HuH-7.5 (cell line): ENCODE data around the gene SAMD14.

Experiments
- DNase-seq: peaks from one replicate; pipeline ENCODE4 v3.0.0; 2011; ENCODE audit warnings: low spot score

Gene SAMD14

DNA sequence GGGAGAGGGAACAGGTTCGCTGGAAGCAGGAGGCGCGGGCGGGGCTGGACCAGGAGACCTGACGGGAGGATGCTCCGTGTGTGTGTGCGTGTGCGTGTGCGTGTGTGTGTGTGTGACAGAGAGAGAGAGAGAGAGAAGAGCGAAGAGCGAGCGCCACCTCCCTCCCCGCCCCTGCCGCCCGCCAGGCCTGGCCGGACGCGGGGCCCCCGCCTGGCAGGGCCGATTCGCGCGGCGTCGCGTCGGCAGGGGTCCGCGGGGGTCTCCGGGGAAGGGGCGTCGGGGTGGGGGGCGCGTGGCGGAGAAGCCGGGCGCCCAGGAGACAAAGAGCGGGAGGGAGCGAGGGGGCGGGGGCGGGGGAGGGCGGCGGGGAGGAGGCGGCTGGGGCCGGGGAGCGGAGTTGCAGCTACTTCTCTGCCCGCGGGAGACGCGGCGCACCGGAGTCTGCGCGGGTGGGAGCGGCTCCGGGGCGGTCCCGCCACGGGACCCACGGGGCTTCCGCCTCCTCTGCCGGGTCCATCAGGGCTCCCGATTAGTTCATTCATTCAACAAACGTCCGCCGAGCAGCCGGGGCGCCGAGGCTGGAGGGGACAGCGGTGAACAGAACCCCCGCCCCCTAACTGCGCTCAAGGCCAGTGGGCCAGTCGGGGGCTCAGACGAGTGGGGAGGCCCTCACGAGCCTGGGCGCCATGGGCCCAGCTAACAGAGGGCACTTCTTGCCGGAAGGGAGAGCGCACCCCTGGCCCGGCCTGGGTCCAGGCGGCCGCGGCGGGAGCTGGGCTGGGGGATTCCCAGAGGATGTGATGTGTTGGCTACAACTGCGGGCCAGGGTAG is at the start of gene SAMD14:
Gene SAMD14, minus strand, starts transcription at position 433 of the 831 bp plus-strand sequence. CDS start 5,201 bp downstream, outside the sequence.
- peak; percentile 75 for DNase-seq

DNA sequence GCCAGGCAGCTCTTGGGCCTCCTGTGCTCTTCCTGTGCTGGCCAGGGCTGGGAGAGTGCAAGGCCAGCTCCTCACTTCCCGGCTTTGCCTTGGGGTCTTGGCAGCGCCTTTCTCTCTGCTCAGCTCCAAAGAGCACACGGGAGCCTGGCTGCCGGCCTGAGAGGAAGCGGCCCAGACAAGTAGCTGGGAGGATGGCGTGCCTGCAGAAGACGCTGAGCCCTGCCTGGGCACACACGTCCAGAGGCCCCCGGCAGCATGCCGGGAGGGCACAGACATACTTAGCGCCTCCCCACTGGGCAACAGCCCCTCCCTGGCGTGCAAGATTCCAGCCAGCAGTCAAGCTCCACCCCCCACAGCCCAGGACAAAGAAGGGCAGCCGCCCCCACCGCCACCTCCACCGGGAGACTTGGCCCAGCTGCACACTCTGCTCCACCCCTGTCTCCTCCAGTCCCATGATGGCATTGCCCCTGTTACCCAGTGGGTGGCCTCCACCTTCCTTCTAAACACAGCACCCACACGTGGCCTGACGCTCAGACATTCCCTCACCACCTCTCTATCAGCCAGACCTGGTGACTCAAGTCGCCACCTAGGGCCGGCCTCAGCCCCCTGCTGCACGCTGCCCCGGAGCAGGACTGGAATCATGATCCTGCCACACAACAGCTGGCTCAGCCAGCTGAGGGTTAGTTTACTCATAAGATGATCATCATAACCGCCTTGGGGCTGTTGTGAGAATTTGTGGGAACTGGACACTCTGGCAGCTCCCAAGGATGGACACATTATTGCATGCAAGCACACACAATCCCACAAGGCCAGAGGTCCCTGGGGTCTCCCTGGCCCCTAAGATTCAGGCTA is 48.2 kb upstream of the SAMD14 start:
- DNase-seq, result peak; percentile 85

DNA sequence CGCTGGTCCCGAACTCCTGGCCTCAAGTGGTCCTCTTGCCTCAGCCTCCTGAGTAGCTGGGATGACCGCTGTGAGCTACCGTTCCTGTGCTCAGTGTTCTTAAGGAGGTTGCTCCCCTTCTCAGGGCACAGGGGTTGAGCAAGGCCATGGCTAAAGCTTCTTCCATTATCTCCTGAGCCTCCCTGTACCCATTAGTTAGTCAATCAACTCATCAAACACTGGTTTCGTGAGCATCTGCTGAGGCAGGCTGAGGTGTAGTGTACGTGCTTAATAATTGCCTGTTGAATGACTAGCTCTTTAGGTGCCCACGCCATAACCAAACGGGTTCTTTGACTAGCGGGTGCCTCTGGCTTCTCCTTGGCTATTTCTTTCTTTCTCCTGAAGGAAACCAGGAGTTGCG is 47.5 kb upstream of the SAMD14 start:
- DNase-seq, result no peak

DNA sequence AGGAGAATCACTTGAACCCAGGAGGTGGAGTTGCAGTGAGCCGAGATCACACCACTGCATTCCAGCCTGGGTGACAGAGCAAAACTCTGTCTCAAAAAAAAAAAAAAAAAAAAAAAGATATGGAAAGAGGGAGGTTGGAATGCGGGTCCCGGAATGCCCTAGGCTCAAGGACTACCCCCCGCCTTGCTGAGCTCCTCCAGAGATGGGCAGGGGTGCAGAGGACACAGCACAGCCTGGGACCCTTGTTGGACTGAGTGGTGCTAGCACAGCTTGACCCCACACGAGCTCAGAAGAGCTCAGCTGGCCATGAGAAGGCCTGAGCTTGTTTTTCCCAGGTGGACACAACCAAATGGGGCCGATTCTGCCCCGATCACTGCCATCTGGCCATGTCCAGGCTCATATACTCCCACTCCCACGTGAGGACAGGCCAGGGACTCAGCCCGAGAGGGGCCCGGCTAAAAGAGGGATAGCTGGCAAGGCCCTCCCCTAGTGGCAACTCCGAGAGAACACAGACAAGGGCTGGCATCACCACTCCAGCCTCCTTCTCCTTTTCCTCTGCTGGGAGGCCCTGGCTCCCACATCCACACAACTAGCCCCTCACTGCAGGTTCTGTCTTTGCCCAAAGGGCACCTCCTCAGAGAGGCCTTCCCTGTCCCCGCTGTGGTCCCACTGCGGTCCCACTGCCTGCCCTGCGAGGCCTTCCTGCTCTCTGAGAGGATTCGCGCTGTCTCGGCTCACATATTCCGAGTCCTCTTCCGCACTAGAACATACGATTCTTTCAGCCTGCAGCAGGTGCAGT is 46.8 kb upstream of the SAMD14 start:
- no peak for DNase-seq

DNA sequence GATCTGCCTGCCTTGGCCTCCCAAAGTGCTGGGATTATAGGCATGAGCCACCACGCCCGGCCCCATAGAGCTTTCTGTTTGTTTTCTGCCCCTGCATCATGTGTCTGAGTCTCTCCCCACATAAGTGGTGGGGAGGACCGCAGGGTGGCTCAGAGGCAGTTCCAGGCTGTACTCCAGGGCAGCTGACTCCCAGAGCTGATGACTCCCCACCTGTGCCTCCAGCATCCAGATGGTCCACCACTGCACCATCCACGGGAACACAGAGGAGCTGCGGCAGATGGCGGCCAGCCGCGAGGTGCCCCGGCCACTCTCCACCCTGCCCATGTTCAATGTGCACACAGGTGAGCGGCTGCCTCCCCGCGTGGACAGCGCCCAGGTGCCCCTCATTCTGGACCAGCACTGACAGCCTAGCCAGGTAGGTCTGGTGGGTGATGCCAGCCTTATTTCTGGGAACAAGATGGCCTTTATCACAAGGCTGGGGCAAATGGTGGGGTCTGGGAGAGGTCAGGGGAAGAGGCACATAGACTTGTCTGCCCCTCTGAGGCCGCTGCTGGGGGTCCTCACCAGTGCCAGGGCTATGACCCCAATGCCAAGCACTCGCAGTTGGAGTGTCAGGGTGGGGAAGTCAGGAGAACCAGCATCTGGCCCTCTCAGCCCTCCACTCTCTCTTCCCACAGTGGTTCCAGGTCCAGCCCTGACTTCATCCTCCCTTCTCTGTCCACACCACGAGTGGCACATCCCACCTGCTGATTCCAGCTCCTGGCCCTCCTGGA is 45.3 kb upstream of the SAMD14 start:
- no peak for DNase-seq

DNA sequence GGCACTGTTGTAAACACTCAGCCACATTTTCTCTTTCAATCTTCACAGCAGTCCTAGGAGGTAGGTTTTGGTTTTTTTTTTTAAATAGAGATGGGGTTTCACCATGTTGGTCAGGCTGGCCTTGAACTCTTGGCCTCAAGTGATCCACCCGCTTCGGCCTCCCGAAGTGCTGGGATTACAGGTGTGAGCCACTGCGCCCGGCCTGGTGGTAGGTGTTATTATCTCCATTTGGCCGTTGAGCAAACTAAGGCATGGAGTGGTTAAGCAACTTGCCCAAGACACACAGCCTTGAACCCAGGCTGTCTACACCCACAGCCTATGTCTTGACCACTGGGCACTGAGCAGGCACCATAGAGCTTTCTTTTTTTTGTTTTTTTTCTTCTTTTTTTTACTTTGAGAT is 44.5 kb upstream of the SAMD14 start:
- DNase-seq, result no peak

DNA sequence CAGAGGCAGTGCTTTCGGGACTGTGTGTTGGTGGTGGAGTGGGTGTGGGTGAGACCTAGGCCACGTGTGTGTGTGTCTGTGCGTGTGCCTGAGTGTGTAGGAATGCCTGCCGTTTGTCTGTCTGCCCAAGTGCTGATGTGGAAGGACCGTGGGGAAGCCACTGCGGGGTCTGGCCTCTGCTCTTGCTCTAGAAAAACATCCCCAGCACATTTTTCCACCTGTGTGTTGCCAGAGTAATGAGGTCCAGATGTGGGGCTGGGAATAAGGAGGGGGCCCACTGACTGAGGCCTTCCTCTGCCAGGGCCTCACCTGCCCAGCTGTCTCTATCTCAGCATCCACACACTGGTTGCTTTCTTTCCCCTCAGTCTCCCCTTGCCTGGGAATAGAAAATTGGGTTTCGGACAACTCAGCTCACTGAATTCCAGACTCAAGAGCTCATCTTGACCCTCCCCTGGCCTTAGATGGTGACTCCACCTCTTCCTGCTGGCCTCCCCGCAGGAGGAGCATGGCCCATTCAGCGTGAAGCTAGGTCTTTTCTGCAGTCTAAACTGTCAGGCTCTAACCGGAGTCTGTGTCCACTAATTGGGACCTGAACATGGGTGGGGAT is 43.5 kb upstream of the SAMD14 start:
- no peak for DNase-seq

DNA sequence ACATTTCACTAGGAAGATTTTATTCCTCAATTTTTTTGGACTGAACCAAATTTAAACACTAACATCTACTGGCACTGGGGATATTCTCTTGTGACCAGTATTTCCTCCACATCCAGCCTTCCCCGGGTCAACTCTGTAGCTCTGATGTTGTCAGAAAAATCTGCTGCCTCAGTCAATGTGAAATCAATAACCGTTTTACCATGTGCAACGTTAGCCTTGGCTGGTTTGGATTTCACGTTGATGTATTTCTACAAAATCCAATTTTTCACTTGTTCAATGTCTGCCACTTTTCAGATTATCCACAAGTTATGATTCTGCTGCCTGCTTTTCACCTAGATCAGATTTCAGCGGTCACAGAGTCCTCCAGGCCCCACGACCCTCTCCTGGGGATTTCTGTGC is 43.0 kb upstream of the SAMD14 start:
- no peak for DNase-seq

DNA sequence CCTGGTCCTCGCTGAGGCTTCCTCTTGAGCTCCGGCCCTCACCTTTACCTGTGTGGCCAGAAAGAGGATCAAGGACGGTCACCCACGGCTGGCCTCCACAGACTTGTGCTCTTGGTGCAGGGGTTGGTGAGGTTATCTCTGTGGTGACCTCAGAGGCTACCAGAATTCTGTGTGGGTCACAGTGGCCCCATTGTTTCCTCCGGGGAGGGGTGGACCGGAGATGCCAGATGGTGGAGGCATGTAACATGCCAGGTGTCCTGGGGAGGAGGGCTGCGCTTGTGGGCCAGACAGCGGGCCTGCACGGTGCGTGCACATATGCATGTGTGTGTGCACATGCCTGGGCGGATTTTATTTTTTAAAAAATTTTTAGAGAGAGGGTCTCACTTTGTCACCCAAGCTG is 42.2 kb upstream of the SAMD14 start:
- no peak for DNase-seq

DNA sequence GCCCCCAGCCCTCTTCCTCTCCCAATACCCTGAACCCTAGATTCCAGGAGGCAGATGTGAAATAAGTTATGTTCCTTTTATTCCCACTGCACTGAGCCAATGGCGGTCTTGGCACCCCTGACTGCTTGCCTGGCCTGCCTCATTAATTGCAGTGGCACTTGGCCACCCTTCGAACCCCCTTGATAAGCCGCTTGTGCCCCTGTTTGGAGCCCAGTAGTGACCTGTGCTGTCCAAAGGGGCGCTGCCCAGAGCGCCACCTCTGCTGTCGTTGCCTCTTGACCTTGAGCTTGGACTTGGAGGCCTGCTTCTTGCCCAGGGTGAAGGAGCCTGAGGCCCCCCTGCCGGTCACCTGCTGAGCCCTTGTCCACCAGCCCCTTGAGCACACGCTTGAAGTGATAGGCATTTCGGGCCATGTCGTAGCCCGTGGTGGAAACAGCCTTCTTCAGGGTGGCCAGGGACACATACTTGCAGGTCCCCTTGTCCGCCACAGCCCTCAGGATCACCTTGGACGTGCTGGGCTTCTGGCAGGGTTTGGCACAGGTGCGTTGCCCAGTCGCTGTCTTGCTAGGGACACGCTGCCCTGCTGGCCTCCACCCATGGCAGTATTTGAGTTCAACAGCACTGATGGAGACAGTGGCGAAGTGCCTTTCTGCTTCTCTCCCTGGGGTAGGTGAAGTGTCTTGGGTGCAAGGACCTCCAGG is 41.6 kb upstream of the SAMD14 start:
- DNase-seq, result no peak

DNA sequence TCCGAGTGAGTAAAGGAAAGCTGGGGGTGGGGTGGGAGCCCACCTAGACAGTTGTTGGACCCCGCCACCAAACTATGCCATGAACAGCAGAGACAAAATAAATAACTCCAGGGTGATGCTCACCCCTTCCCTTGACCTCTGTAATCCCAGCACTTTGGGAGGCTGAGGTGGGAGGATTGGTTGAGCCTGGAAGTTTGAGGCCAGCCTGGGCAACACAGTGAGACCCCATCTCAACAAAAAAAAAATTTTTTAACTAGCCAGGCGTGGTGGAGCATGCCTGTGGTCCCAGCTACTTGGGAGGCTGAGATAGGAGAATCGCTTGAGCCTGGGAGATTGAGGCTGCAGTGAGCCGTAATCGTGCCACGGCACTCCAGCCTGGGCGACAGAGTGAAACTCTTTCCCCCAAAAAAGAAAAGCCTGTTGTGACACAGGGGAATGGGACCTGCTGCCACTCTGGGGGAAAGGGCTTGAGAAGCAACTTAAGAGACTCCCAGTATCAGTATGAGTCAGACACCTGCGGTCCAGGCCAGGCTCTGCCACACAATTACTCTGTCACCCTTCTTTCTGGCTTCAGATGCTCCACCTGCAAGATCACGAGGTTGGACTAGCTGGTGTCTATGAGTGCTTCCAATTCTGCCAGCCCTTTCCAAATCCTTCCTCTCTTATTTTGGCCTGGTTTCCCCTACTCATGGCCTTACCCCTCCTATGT is 40.9 kb upstream of the SAMD14 start:
- DNase-seq, result no peak

DNA sequence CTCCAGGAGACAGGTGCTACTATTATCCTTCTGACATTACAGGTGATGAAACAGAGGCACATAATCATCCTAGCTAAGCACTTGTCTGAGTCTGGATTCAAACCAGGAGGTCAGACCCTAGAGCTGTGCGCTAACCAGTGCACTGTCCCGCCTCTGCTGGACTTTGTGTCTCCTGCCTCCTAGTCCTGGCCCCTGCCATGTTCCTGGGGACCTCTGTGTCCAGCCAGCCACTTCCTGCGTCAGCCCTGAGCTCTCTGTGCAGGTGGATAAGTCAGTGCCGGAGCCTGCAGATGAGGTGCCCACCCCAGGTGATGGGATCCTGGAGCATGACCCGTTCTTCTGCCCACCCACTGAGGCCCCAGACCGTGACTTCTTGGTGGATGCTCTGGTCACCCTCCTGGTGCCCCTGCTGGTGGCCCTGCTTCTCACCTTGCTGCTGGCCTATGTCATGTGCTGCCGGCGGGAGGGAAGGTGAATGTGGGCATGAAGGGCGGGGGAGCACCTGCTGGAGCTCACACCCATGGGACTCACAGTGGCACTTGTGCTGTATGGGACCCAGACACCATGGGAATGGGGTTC is 40.0 kb upstream of the SAMD14 start:
- no peak for DNase-seq

DNA sequence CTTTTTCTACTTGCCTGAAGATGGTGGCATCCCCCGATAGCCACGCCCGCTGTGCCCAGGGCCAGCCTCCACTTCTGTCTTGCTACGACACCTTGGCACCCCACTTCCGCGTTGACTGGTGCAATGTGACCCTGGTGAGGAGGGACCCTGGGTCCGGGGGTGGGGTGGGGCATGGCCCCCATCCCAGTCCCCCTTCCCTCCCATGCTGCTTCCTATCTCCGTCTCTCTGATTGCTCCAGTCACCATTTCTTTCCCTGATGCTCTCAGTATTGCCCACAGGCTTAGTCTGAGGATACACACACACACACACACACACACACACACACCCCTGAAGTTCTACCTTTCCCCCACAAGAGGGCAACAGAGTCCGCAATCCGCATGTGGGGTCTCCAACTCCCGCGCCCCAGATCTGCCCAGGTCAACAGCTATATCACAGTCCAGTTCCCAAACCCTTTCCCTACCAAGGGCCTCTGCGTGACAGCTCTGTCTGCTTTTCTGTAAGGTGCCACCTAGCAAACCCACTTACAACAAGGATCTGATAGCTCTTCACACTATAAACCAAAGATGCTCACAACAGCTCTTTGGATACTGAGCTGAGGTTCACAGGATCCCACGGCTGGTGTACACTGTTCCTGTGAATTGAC is 39.3 kb upstream of the SAMD14 start:
- DNase-seq, result no peak

DNA sequence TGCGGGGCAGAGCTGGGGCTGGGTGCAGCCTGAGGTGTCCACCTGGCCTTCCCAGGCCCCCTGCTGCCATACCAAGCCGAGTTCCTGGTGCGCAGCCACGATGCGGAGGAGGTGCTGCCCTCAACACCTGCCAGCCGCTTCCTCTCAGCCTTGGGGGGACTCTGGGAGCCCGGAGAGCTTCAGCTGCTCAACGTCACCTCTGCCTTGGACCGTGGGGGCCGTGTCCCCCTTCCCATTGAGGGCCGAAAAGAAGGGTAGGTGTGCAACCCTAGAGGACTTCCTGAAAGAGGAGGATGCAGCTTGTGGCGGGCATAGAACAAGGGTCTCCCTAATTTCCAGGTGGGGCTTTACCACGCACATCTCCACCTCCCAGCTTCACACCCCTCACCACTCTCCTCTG is 38.4 kb upstream of the SAMD14 start:
- no peak for DNase-seq

DNA sequence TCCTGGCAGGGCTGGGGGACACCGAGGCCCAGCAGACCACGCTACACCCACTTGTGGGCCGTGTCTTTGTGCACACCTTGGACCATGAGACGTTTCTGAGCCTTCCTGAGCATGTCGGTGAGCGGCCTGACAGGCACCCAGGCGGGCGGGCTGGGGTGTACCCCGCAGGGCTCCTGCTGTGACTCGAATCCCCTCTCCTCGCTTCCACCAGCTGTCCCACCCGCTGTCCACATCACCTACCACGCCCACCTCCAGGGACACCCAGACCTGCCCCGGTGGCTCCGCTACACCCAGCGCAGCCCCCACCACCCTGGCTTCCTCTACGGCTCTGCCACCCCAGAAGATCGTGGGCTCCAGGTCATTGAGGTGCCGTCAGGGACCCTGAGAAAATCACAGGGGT is 37.4 kb upstream of the SAMD14 start:
- no peak for DNase-seq

DNA sequence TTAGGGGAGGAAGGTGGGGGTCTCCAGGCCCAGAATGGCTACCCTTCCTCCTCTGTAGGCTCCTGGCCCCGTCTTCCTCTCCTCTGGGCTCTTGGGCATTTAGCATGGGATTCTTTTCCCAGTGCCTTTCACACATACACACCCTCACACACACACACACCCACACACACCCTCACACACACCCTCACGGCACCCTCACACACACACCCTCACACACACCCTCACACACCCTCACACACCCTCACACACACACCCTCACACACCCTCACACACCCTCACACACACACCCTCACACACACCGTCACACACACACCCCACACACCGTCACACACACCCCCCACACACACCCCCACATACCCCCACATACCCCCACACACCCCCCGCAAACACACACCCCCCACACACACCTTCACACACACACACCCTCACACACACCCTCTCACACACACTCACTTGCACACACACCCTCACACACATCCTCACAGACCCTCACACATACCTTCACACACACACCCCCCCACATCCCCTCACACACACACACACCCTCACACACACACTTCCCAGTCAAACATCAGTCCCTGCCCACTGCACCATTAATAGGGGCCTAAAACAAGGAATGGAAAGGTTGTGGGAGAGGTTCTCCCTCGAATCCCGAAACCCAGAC is 36.7 kb upstream of the SAMD14 start:
- DNase-seq, result no peak

DNA sequence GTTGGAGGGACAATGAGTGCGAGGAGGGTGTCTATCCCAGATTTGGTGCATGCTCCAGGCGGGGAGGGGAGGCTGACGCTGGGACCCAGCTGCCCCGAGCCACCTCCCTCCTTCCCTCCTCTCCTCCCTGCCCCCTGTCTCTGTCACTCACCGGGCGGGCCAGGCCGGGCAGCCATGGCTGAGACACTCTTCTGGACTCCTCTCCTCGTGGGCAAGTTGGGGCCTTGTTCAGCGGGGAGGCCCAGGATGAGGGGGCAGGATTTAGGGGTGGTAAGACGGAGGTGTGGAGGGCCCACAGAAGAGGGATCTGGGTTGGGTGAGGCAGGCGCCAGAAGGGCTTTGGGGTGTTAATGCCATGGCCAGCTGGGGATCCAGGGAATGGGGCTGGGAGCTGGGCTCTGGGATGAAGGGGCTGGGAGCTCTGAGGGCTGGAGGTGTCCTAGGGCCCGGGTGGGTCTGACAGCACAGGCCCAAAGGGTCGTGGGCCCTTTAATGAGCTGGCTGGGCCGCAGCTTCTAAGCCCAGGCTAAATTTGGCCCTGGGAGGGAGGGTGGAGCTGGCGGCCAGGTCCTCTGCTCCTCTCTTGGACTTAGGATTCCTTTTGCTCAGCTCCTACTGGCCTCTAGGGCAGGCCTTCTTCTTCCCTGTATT is 36.0 kb upstream of the SAMD14 start, which contains the start of gene SGCA:
Gene SGCA, plus strand, starts transcription at position 139 of the 651 bp plus-strand sequence. Its CDS starts 36 bp downstream, at position 175.
- no peak for DNase-seq

DNA sequence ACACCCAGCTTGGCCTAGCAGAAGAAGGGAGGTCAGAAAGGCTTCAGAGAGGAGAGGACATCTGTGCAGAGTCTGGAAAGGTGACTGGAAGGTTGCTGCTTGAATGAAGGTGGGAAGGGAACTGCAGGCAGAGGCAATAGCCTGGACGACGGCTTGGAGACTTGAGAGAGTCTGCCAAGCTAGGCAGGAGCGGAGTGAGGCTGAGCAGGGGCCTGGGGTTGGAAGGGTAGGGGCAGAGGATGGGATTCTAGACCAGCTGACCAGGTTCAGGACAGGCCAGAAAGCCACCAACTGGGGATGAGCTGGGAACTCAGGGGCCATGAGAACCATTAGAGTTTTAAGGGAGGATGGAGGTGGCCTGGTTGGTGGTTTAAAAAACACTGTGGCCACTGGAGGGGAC is 35.5 kb upstream of the SAMD14 start:
- no peak for DNase-seq
